Breast epithelium (tissue), 3 donors: ENCODE data around the gene RPS29.

Source experiments
- CTCF ChIP-seq, 3 donors: fragments of 450-650 bp; IDR thresholded peaks; one replicate each; pipeline ENCODE4 v1.5.1; 2016 to 2017; ENCODE audit warnings: antibody characterized with exemption in 3 of 3, mild to moderate bottlenecking in 3 of 3, moderate library complexity in 3 of 3
- POLR2A ChIP-seq: fragments of 450-650 bp; IDR thresholded peaks from one replicate; pipeline ENCODE4 v1.6.1; 2016; ENCODE audit warnings: antibody characterized with exemption, mild to moderate bottlenecking, moderate library complexity
- POLR2AphosphoS5 ChIP-seq, 3 donors: sonication (generic); formaldehyde crosslinking; IDR thresholded peaks; one replicate each; pipeline ENCODE4 v1.6.1; 2017; ENCODE audit warnings: antibody characterized with exemption in 3 of 3

GRCh38 chr14:49585803-49586672 lies at the start of gene RPS29:
- TF ChIP-seq POLR2A = peak; percentile 82
- TF ChIP-seq CTCF (IDR thresholded peaks at IDR 0.05) = no peak
- TF ChIP-seq POLR2AphosphoS5 (IDR thresholded peaks at IDR 0.05) = peak; percentile 90 to 96 (median 91)
